Common myeloid progenitor, CD34-positive (primary cell): ENCODE measurements around the gene ZSCAN25.

Experiments used
- CTCF ChIA-PET: fragments of 350-600 bp; sonication (Branson Sonifier 250); formaldehyde crosslinking; loops from one replicate; lab custom pipeline; 2021; ENCODE audit warnings: antibody characterized with exemption; lab: Charles Lee
- POLR2A ChIA-PET: fragments of 350-600 bp; sonication (Branson Sonifier 250); formaldehyde crosslinking; loops from one replicate; lab custom pipeline; 2021; ENCODE audit warnings: antibody characterized with exemption; lab: Charles Lee
- DNase-seq, 3 donors: peaks; one replicate each; pipeline versions ENCODE4 v3.0.0 to v3.0.0-alpha.2; 2013
- H3K27ac ChIP-seq, 2 experiments: 1 replicate in 1 of 2; 2 replicates in 1 of 2; pipeline ENCODE4 v1.7.0; 2013; ENCODE audit warnings: inconsistent platforms in 2 of 2, low read length in 2 of 2, mild to moderate bottlenecking in 2 of 2, low read depth in 1 of 2, moderate library complexity in 1 of 2; ENCODE audit not compliant: severe bottlenecking in 2 of 2, insufficient read depth in 1 of 2, poor library complexity in 1 of 2
- H3K27me3 ChIP-seq, 5 experiments: replicated peaks in 2 of 5; 1 replicate in 3 of 5; 2 replicates in 2 of 5; pipeline versions ENCODE4 v1.6.1 to v1.7.0; 2013; ENCODE audit warnings: low read length in 4 of 5, mild to moderate bottlenecking in 2 of 5, moderate library complexity in 2 of 5, inconsistent platforms in 1 of 5; ENCODE audit not compliant: insufficient read depth in 5 of 5, control insufficient read depth in 4 of 5
- H3K36me3 ChIP-seq, 4 experiments: 1 replicate in 2 of 4; 2 replicates in 2 of 4; pipeline versions ENCODE4 v1.6.1 to v1.7.0; 2013; ENCODE audit warnings: low read length in 3 of 4, control low read depth in 1 of 4, mild to moderate bottlenecking in 1 of 4; ENCODE audit not compliant: control insufficient read depth in 4 of 4, insufficient read depth in 4 of 4
- H3K4me1 ChIP-seq, 4 experiments: 1 replicate in 3 of 4; 2 replicates in 1 of 4; pipeline versions ENCODE4 v1.6.1 to v1.7.1; 2013; ENCODE audit warnings: low read length in 3 of 4, mild to moderate bottlenecking in 3 of 4, control low read depth in 1 of 4, inconsistent platforms in 1 of 4, moderate library complexity in 1 of 4; ENCODE audit not compliant: control insufficient read depth in 4 of 4, insufficient read depth in 4 of 4; ENCODE audit errors: control extremely low read depth in 1 of 4
- H3K4me3 ChIP-seq, 7 experiments: 1 replicate in 4 of 7; 2 replicates in 3 of 7; pipeline versions ENCODE4 v1.5.1 to v1.7.0; 2013; ENCODE audit warnings: mild to moderate bottlenecking in 7 of 7, low read length in 6 of 7, moderate library complexity in 6 of 7, inconsistent platforms in 2 of 7, low read depth in 2 of 7, control low read depth in 1 of 7; ENCODE audit not compliant: insufficient read depth in 4 of 7, control insufficient read depth in 1 of 7; ENCODE audit errors: extremely low read depth in 1 of 7
- H3K9me3 ChIP-seq, 5 experiments: 1 replicate in 4 of 5; 2 replicates in 1 of 5; pipeline versions ENCODE4 v1.6.1 to v1.7.1; 2013; ENCODE audit warnings: low read length in 4 of 5, mild to moderate bottlenecking in 2 of 5, inconsistent platforms in 1 of 5, low read depth in 1 of 5, moderate library complexity in 1 of 5; ENCODE audit not compliant: control insufficient read depth in 4 of 5, insufficient read depth in 2 of 5; ENCODE audit errors: control extremely low read depth in 1 of 5
- WGBS: methylation state at CpG from one replicate; pipeline ENCODE4 v1.1.5; 2013; ENCODE audit not compliant: insufficient coverage; 5-methylcytosine and 5-hydroxymethylcytosine counted together

The ZSCAN25 gene

GRCh38 chr7:99599836-99600235 lies 16.9 kb upstream of the ZSCAN25 start:
- WGBS = 96% methylated on average over 4 of the region's 4 CpGs
- no peaks in the 10 kb centered on the region for H3K36me3 ChIP-seq
- CTCF ChIA-PET = interaction anchor here (1.4 kb wide), 1 partner anchor 8 kb away, joined by 4 read pairs; no protein-coding TSS in a partner anchor
- no peaks in the 10 kb centered on the region for H3K9me3 ChIP-seq
- no peak for DNase-seq
- POLR2A ChIA-PET = no interaction called here
- H3K4me3 ChIP-seq = no peak overlapping the region
- no peaks in the 10 kb centered on the region for H3K27me3 ChIP-seq
- no peak overlapping the region for H3K27ac ChIP-seq
- H3K4me1 ChIP-seq = no peaks in the 10 kb centered on the region

DNA sequence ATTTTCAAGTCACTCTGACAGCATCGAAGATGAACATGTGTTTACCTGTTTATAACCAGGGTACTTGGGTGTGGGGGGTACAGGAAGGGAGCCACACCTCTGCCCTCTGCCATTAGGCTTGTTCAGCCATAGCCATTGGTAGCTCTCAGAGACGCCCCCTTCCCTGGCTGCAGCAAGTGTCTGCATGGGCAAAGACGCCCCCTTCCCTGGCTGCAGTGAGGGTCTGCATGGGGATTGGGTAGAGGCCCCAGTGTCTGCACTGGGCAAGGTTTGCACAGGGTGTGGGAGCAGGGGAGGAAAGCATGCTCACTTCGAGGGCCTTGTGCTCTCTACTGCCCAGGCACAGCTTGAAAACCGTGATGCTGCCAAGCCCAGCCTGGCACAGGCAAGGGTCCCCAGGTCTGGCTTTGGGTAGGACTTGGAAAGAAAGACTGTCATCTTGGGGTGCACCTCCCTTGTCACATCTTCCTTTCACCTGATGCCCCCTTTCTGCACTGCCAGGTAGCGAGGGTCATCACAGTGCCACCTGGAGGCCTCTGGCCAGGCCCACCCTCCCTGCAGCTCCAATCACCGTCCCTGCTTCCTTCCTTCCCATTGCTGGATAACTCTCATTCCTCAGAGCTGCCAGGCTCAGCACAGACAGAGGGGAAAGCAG lies 15.0 kb upstream of the ZSCAN25 start:
- H3K36me3 ChIP-seq = no peaks in the 10 kb centered on the region
- H3K9me3 ChIP-seq = no peaks in the 10 kb centered on the region
- no peak overlapping the region for H3K27ac ChIP-seq
- ChIA-PET CTCF (no interaction called here), POLR2A (interaction anchor here (0.5 kb wide), 1 partner anchor 113 kb away, joined by 4 read pairs; no protein-coding TSS in a partner anchor)
- H3K4me3 ChIP-seq = no peak overlapping the region
- H3K4me1 ChIP-seq = no peaks in the 10 kb centered on the region
- no peaks in the 10 kb centered on the region for H3K27me3 ChIP-seq
- no peak for DNase-seq
- 95% methylated on average over 3 of the region's 7 CpGs for WGBS

GRCh38 chr7:99605527-99605926 lies 11.2 kb upstream of the ZSCAN25 start:
- no peaks in the 10 kb centered on the region for H3K36me3 ChIP-seq
- no peaks in the 10 kb centered on the region for H3K4me1 ChIP-seq
- no peaks in the 10 kb centered on the region for H3K9me3 ChIP-seq
- CTCF ChIA-PET = no interaction called here
- POLR2A ChIA-PET = no interaction called here
- 100% methylated on average over 4 of the region's 7 CpGs for WGBS
- no peak overlapping the region for H3K4me3 ChIP-seq
- DNase-seq = no peak
- H3K27me3 ChIP-seq = no peaks in the 10 kb centered on the region
- no peak overlapping the region for H3K27ac ChIP-seq

GRCh38 chr7:99606531-99606930 lies 10.2 kb upstream of the ZSCAN25 start:
- ChIA-PET POLR2A (no interaction called here), CTCF (interaction anchor here (1.3 kb wide), 1 partner anchor 81 kb away, joined by 3 read pairs; no protein-coding TSS in a partner anchor)
- DNase-seq = no peak
- 86% methylated on average over 7 of the region's 8 CpGs for WGBS
- Histone ChIP-seq H3K27me3 (peaks cover 0 to 2% (median 0%) of the 10 kb centered on the region in 5 experiments), H3K4me3 (no peak overlapping the region), H3K36me3 (no peaks in the 10 kb centered on the region), H3K27ac (no peak overlapping the region), H3K4me1 (no peaks in the 10 kb centered on the region), H3K9me3 (no peaks in the 10 kb centered on the region)

DNA sequence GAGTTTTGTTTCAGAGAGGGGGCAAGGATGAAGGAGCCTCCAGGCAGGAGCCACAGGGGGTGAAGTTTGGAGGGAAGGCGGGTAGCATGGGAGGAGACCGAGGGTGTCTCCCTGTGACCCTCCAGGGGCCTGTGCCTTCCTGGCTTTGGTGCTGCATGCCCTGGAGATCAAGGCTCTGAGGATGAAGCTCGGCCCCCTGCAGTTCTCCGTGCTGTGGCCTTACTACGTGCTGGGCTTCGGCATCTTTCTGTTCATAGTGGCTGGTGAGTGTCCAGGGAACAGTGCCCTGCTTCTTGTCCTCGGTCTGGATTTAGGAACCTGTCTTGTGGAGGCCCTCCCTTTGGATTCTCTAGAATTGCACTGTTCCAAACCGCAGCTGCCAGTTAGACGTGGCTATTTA lies 9.2 kb upstream of the ZSCAN25 start:
- DNase-seq = no peak
- whole genome bisulfite sequencing = 90% methylated on average over 7 of the region's 9 CpGs
- Histone ChIP-seq H3K27ac (no peak overlapping the region), H3K4me1 (no peaks in the 10 kb centered on the region), H3K9me3 (no peaks in the 10 kb centered on the region), H3K27me3 (peaks cover 0 to 2% (median 0%) of the 10 kb centered on the region in 5 experiments), H3K4me3 (no peak overlapping the region), H3K36me3 (no peaks in the 10 kb centered on the region)
- ChIA-PET POLR2A (no interaction called here), CTCF (interaction anchor here (1.1 kb wide), 1 partner anchor 8 kb away, joined by 4 read pairs; no protein-coding TSS in a partner anchor)

GRCh38 chr7:99614495-99614894 lies 2.3 kb upstream of the ZSCAN25 start:
- H3K36me3 ChIP-seq = peaks cover 5 to 12% (median 8%) of the 10 kb centered on the region in 4 experiments
- H3K4me3 ChIP-seq = no peak overlapping the region
- no peak overlapping the region for H3K27ac ChIP-seq
- POLR2A ChIA-PET = no interaction called here
- peaks cover 0 to 2% (median 0%) of the 10 kb centered on the region in 5 experiments for H3K9me3 ChIP-seq
- no CpG with 5 or more reads among the region's 3 CpGs for WGBS
- H3K4me1 ChIP-seq = peaks cover 6 to 17% (median 12%) of the 10 kb centered on the region in 4 experiments
- CTCF ChIA-PET = interaction anchor here (2.4 kb wide), 1 partner anchor 34 kb away, joined by 5 read pairs; no protein-coding TSS in a partner anchor
- peak in 2 of 3 donors; percentile 17 to 18 for DNase-seq
- H3K27me3 ChIP-seq = peaks cover 0 to 2% (median 0%) of the 10 kb centered on the region in 5 experiments

DNA sequence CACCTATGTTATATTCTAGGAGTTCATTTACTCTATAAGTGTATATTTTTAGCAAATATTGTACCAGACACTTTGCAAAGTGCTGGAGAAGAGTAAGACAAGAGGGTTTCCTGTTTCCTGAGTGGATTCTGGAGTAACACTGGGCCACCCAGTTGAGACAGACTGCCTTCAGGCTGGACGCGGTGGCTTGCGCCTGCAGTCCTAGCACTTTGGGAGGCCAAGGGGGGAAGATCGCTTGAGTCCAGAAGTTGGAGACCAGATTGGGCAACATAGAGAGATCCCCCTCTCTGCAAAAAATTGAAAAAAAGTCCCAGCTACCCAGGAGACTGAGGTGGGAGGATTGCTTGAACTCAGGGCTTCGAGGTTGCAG lies 772 bp upstream of the ZSCAN25 start:
- Histone ChIP-seq H3K27ac (no peak overlapping the region), H3K9me3 (peaks cover 0 to 2% (median 0%) of the 10 kb centered on the region in 5 experiments), H3K4me3 (peak overlapping the region in 6 of 7 experiments; percentile 89 to 97 (median 92)), H3K36me3 (peaks cover 8 to 27% (median 20%) of the 10 kb centered on the region in 4 experiments), H3K27me3 (peaks cover 0 to 2% (median 0%) of the 10 kb centered on the region in 5 experiments), H3K4me1 (peaks cover 6 to 17% (median 12%) of the 10 kb centered on the region in 4 experiments)
- WGBS = 97% methylated on average over 5 of the region's 5 CpGs
- ChIA-PET CTCF (interaction anchor here (0.7 to 2.4 kb wide), 2 partner anchors 36 to 37 kb away, joined by 3 to 5 read pairs; no protein-coding TSS in a partner anchor), POLR2A (interaction anchor here (0.6 kb wide), 1 partner anchor 53 kb away, joined by 3 read pairs; no protein-coding TSS in a partner anchor)
- DNase-seq = no peak
